HG03064 (cell line): Measurements from ENCODE around the gene SGMS1.
"Not testable (repeated sequence)": the region's sequence is repeated elsewhere in the genome, so short reads cannot be mapped to it uniquely, and the experiment has no call there.

ENCODE experiments used
- ATAC-seq: cut with Tn5 transposase; IDR thresholded peaks from one replicate; pipeline ENCODE4 v1.9.1; 2021; ENCODE audit warnings: low read depth; ENCODE audit not compliant: unreplicated experiment

Gene SGMS1

GRCh38 chr10:50561816-50562215 lies 61.9 kb downstream of the SGMS1 start:
- ATAC-seq = no peak

DNA sequence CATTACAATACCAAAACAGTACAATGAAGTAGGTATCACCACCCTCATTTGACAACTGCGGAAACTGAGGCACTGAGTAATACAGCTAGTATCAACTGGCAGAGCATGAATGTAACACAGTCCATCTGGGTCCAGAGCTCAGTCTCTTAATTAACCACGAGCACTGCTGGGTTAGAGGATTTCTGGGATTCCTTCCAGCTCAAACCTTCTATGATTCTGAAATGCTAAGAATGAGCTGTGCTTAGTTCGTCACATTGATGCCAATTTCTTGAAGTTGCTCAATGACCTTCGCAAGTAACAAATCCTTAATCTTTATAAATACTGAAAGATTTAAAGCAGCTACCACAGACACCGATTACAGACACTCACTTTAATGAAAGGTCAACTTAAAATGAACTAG lies 62.5 kb downstream of the SGMS1 start:
- no peak for ATAC-seq

GRCh38 chr10:50560370-50560769 lies 63.4 kb downstream of the SGMS1 start:
- ATAC-seq = no peak

DNA sequence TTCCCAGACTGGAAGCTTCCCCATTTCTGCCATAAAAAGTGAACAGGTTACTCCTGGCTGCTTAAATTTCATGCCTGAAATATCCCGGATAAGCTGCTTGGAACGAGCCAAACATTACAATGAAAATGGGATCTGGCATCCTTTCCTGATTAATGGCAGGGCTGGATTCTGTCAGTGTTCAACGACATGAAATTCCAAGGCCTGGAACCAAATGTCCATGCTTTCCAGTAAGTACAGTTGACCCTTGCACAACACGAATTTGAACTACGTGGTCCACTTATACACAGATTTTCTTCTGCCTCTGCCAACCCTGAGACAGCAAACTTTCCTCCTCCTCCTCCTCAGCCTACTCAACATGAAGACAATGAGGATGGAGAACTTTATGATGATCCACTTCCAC lies 65.4 kb downstream of the SGMS1 start:
- ATAC-seq = no peak

- no peak for ATAC-seq
Observed at GRCh38 chr10:50557130-50557682, 66.5 kb downstream of the SGMS1 start.

GRCh38 chr10:50556237-50557120 lies 67.3 kb downstream of the SGMS1 start:
- ATAC-seq = no peak

DNA sequence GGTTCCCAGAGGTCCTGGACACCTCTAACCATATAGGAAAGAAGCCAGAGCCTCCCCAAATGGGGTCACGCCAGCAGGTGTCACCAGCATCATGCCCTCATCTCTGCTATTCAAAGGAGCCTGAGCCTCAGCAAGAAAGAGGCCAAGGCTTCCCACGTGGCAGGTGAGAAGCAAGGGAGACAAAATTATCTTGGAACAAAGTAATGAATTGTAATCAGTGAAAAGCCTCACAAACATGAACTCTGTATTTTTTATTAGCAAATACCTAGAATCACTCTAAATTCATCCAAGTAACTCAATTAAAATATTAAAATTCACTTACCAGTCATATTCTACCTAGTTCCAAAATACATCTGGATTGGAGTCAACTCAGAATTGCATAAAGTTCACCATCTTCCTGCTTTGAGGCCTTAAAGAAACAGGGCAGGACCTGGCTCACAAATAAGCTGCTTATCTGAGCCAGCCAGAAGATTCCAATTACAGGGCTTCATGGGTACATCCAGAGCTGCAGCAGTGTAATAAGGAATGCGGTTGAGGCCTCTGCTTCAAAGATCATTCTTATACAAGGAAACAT lies 68.7 kb downstream of the SGMS1 start:
- ATAC-seq = no peak

GRCh38 chr10:50554376-50554994 lies 69.3 kb downstream of the SGMS1 start:
- no peak for ATAC-seq

GRCh38 chr10:50552771-50553535 lies 70.8 kb downstream of the SGMS1 start:
- ATAC-seq = no peak

GRCh38 chr10:50552308-50552707 lies 71.4 kb downstream of the SGMS1 start:
- no peak for ATAC-seq

DNA sequence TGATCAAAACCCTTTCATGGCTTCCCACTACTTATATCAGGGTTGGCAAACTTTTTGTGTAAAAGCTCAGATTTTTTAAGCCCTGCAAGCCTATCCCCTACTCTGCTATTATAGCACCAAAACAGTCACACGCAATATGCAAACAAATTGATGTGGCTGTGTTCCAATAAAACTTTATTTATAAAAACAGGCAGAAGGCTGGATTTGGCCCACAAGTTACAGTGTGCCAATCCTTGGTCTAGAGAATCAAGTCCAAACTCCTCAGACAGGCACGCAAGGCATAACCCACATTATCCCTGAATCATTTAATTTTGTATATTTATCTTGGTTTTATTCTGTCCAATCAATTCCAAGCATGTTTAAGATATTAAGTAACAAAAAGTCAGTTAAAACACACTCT lies 71.9 kb downstream of the SGMS1 start:
- ATAC-seq = no peak

DNA sequence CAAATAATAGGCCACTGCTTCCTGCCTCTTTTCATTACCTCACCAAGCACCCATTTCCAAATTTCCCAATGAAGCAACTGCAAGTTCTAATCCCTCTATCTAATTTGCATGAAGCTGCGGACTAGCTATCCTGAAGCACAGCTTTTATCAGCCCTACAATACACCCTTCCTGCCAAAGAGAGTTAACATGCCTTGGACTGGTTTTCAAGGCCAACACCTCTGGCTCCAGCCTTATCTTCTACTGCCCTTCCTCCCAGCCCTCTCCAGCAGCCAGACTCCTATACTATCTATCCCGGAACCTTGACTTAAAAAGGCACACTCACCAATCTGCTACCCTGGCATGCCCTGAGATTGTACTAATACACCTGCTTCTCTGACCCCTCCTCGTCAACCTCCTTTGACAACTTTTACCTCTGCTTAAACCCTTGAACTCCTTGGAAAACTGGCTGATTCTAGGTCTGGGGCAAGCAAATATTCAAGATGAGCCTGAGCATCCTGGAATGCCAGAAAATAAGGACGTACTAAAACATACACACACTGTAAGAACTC lies 73.4 kb downstream of the SGMS1 start:
- no peak for ATAC-seq

DNA sequence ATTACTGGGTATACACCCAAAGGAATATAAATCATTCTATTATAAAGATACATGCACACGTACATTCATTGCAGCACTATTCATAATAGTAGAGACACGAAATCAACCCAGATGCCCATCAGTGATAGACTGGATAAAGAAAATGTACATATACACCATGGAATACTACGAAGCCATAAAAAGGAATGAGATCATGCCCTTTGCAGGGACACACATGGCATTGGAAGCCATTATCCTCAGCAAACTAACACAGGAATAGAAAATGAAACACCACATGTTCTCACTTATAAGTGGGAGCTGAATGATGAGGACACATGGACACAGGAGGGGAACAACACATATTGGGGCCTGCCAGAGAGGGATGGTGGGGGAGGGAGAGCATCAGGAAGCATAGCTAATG lies 74.6 kb downstream of the SGMS1 start:
- not testable (repeated sequence) for ATAC-seq

DNA sequence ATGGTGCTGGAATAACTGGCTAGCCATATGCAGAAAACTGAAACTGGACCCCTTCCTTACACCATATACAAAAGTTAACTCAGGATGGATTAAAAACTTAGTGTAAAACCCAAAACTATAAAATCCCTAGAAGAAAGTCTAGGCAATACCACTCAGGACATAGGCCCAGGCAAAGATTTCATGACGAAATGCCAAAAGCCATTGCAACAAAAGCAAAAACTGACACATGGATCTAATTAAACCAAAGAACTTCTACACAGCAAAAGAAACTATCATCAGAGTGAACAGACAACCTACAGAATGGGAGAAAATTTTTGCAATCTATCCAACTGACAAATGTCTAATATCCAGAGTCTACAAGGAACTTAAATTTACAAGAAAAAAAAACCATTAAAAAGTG lies 75.3 kb downstream of the SGMS1 start:
- not testable (repeated sequence) for ATAC-seq

GRCh38 chr10:50546287-50546686 lies 77.5 kb downstream of the SGMS1 start:
- not testable (repeated sequence) for ATAC-seq

- ATAC-seq = no peak
Observed at GRCh38 chr10:50545846-50546245, 77.9 kb downstream of the SGMS1 start.

GRCh38 chr10:50544857-50545429 lies 78.8 kb downstream of the SGMS1 start:
- no peak for ATAC-seq

- ATAC-seq = no peak
Observed at GRCh38 chr10:50544095-50544856, 79.5 kb downstream of the SGMS1 start.

GRCh38 chr10:50542871-50543270 lies 80.9 kb downstream of the SGMS1 start:
- ATAC-seq = no peak
